Fibroblast of mammary gland (primary cell): Measurements from ENCODE around the gene CNTN6.

ENCODE experiments used
- DNase-seq: peaks from one replicate; pipeline ENCODE4 v3.0.0-alpha.2; 2010; ENCODE audit warnings: low read depth
- H3K4me3 ChIP-seq: 2 replicates; pipeline ENCODE4 v1.5.1; 2011; ENCODE audit warnings: low read depth, mild to moderate bottlenecking, low read length, moderate library complexity; ENCODE audit not compliant: control insufficient read depth
- TF ChIP-seq, protein P1 (sequence below): conservative IDR thresholded peaks from 2 replicates; pipeline ENCODE4 v1.5.1; 2011; ENCODE audit warnings: low read depth, low read length, inconsistent platforms; ENCODE audit not compliant: control insufficient read depth, insufficient read depth

Gene CNTN6

GRCh38 chr3:1406250-1406649 lies 313.4 kb downstream of the CNTN6 start:
- H3K4me3 ChIP-seq, result no peak overlapping the region
- TF ChIP-seq, protein P1, sequence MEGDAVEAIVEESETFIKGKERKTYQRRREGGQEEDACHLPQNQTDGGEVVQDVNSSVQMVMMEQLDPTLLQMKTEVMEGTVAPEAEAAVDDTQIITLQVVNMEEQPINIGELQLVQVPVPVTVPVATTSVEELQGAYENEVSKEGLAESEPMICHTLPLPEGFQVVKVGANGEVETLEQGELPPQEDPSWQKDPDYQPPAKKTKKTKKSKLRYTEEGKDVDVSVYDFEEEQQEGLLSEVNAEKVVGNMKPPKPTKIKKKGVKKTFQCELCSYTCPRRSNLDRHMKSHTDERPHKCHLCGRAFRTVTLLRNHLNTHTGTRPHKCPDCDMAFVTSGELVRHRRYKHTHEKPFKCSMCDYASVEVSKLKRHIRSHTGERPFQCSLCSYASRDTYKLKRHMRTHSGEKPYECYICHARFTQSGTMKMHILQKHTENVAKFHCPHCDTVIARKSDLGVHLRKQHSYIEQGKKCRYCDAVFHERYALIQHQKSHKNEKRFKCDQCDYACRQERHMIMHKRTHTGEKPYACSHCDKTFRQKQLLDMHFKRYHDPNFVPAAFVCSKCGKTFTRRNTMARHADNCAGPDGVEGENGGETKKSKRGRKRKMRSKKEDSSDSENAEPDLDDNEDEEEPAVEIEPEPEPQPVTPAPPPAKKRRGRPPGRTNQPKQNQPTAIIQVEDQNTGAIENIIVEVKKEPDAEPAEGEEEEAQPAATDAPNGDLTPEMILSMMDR, result no peak
- no peak for DNase-seq

DNA sequence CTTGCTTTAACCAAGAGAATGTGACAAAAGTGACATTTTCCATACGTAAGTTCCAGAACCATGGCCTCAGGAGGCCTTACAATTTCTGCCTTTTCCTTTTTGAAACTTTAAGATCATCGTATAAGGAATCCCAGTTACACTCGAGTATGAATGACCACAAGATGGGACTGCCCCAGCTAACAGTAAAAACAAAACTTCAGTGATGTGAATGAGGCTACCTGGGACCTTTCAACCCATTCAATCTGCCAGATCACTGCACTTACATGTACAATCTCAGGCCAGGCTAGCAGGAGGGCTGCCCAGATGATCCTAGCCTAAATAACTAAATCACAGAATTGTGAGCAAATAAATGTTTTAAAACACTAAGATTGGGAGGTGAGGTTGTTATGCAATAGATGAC lies 328.8 kb downstream of the CNTN6 start:
- H3K4me3 ChIP-seq, result no peak overlapping the region
- TF ChIP-seq, protein P1, result no peak
- DNase-seq, result no peak

DNA sequence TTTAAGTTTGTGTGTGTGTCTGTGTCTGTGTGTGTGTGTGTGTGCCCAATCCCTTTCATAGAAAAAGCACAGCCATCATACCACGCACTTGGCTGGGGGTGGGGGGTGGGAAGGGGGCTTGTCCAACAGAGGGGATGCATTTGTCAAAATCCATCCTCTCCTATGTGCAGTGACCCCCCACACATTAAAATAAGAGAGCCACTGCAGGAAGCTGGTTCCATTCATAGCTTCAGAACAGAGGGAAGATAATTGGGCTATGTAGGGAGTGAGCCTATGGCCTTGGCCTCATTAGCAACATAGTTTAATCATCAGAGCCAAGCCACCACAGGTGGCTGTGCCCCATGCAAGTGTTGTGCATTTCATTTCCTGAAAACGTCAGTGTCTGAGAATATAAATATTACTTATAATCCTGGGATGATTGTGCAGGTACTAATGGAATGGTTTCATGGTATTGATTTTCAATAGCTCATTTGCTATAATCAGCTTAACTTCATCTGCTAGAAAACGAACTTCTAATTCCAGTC lies 330.8 kb downstream of the CNTN6 start:
- DNase-seq, result no peak
- H3K4me3 ChIP-seq, result no peak overlapping the region
- TF ChIP-seq, protein P1, result no peak

DNA sequence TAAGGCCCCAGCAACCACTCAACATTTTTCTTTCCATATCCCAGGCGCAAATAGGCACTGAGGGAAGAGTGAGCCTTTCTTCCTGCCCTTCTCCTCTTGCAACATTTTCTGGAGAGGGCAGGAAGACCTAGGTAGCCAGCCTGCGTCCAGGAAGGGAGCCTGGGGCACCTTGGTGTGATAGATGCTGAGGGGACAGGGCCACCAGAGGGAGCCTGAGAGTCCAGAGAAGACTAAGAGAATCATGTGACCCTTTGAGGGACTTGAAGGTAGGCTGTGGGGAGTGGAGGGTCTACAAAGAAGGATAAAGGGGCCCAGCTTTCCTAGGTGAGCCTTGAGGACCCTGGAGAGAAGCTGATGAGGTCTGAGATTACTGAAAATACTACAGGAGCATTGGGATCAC lies 346.6 kb downstream of the CNTN6 start:
- DNase-seq, result no peak
- TF ChIP-seq, protein P1, result no peak
- no peak overlapping the region for H3K4me3 ChIP-seq

GRCh38 chr3:1442271-1442670 lies 349.4 kb downstream of the CNTN6 start:
- no peak overlapping the region for H3K4me3 ChIP-seq
- DNase-seq, result no peak
- TF ChIP-seq, protein P1, result no peak

GRCh38 chr3:1444195-1444594 lies 351.4 kb downstream of the CNTN6 start:
- DNase-seq, result no peak
- TF ChIP-seq, protein P1, result no peak
- no peak overlapping the region for H3K4me3 ChIP-seq

GRCh38 chr3:1446531-1446930 lies 353.7 kb downstream of the CNTN6 start:
- DNase-seq, result no peak
- TF ChIP-seq, protein P1, result no peak
- no peak overlapping the region for H3K4me3 ChIP-seq
